ENCODE data around the gene PNP.

- no peak for TF ChIP-seq MAX (IDR thresholded peaks at IDR 0.05; ENCODE audit: low read depth, low read length)
- TF ChIP-seq BHLHE40 (IDR thresholded peaks at IDR 0.05; ENCODE audit: borderline replicate concordance in 1 of 2, low read depth in 2 of 2, low read length in 1 of 2), result no peak
- TF ChIP-seq CEBPB (IDR thresholded peaks at IDR 0.05; ENCODE audit: borderline replicate concordance in 1 of 2, low read depth in 2 of 2, low read length in 2 of 2), result no peak
- TF ChIP-seq POLR2A (IDR thresholded peaks at IDR 0.05; ENCODE audit: low read depth, low read length), result no peak
- TF ChIP-seq, protein P1, sequence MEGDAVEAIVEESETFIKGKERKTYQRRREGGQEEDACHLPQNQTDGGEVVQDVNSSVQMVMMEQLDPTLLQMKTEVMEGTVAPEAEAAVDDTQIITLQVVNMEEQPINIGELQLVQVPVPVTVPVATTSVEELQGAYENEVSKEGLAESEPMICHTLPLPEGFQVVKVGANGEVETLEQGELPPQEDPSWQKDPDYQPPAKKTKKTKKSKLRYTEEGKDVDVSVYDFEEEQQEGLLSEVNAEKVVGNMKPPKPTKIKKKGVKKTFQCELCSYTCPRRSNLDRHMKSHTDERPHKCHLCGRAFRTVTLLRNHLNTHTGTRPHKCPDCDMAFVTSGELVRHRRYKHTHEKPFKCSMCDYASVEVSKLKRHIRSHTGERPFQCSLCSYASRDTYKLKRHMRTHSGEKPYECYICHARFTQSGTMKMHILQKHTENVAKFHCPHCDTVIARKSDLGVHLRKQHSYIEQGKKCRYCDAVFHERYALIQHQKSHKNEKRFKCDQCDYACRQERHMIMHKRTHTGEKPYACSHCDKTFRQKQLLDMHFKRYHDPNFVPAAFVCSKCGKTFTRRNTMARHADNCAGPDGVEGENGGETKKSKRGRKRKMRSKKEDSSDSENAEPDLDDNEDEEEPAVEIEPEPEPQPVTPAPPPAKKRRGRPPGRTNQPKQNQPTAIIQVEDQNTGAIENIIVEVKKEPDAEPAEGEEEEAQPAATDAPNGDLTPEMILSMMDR (IDR thresholded peaks at IDR 0.05 in 2 of 3, conservative IDR thresholded peaks at IDR 0.05 in 1 of 3; ENCODE audit: control insufficient read depth in 2 of 3, extremely low read depth in 1 of 3, insufficient read depth in 1 of 3, low read depth in 3 of 3, low read length in 3 of 3), result no peak
- no peak for TF ChIP-seq POLR2AphosphoS5 (IDR thresholded peaks at IDR 0.05; ENCODE audit: low read length)
- TF ChIP-seq, protein P2, sequence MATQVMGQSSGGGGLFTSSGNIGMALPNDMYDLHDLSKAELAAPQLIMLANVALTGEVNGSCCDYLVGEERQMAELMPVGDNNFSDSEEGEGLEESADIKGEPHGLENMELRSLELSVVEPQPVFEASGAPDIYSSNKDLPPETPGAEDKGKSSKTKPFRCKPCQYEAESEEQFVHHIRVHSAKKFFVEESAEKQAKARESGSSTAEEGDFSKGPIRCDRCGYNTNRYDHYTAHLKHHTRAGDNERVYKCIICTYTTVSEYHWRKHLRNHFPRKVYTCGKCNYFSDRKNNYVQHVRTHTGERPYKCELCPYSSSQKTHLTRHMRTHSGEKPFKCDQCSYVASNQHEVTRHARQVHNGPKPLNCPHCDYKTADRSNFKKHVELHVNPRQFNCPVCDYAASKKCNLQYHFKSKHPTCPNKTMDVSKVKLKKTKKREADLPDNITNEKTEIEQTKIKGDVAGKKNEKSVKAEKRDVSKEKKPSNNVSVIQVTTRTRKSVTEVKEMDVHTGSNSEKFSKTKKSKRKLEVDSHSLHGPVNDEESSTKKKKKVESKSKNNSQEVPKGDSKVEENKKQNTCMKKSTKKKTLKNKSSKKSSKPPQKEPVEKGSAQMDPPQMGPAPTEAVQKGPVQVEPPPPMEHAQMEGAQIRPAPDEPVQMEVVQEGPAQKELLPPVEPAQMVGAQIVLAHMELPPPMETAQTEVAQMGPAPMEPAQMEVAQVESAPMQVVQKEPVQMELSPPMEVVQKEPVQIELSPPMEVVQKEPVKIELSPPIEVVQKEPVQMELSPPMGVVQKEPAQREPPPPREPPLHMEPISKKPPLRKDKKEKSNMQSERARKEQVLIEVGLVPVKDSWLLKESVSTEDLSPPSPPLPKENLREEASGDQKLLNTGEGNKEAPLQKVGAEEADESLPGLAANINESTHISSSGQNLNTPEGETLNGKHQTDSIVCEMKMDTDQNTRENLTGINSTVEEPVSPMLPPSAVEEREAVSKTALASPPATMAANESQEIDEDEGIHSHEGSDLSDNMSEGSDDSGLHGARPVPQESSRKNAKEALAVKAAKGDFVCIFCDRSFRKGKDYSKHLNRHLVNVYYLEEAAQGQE (IDR thresholded peaks at IDR 0.05; ENCODE audit: low read depth, low read length), result no peak
- TF ChIP-seq PBX3 (IDR thresholded peaks at IDR 0.05; ENCODE audit: insufficient replicate concordance, low read depth, low read length), result no peak
Observed at GRCh38 chr14:20470603-20470901, 1.3 kb downstream of the PNP start.
